Kidney (tissue), 14 donors: ENCODE data around the gene CMIP. TPM values are rescaled to one million over a fixed set of nuclear protein-coding genes. Genes with fewer than 3 reads are reported as not detected.
A peak's percentile ranks its signal among the peaks of the same experiment; 100 is the strongest.
"Not testable (repeated sequence)": the region's sequence is repeated elsewhere in the genome, so short reads cannot be mapped to it uniquely, and the experiment has no call there.

Experiments
- DNase-seq, 5 donors: peaks; one replicate each; pipeline ENCODE4 v3.0.0-alpha.2; 2013 to 2020
- FAIRE-seq: peaks from 2 replicates; lab custom pipeline; 2012; peaks lifted over from hg19 to GRCh38; lab: Jason Lieb, UNC
- H3K27ac ChIP-seq, 2 donors: one replicate each; pipeline ENCODE4 v1.7.0; 2013; ENCODE audit warnings: low read depth in 2 of 2, low read length in 2 of 2, inconsistent platforms in 1 of 2
- H3K27me3 ChIP-seq: one replicate; pipeline ENCODE4 v1.7.1; 2013; ENCODE audit warnings: low read length, inconsistent platforms; ENCODE audit not compliant: control insufficient read depth, insufficient read depth
- H3K36me3 ChIP-seq, 3 donors: one replicate each; pipeline versions ENCODE4 v1.7.0 to v1.7.1; 2013; ENCODE audit warnings: low read length in 3 of 3, control low read depth in 1 of 3, inconsistent platforms in 1 of 3; ENCODE audit not compliant: insufficient read depth in 3 of 3, control insufficient read depth in 2 of 3
- H3K4me1 ChIP-seq, 3 donors: one replicate each; pipeline versions ENCODE4 v1.7.0 to v1.7.1; 2013; ENCODE audit warnings: low read length in 3 of 3, inconsistent platforms in 1 of 3, low read depth in 1 of 3; ENCODE audit not compliant: control insufficient read depth in 2 of 3, insufficient read depth in 2 of 3
- H3K4me3 ChIP-seq, 3 donors: one replicate each; pipeline versions ENCODE4 v1.7.0 to v1.8.1; 2013; ENCODE audit warnings: low read length in 3 of 3, control low read depth in 1 of 3, inconsistent platforms in 1 of 3
- H3K9ac ChIP-seq, 3 donors: one replicate each; pipeline versions ENCODE4 v1.7.0 to v1.7.1; 2013; ENCODE audit warnings: low read length in 3 of 3, control low read depth in 1 of 3, inconsistent platforms in 1 of 3
- H3K9me3 ChIP-seq, 3 donors: one replicate each; pipeline versions ENCODE4 v1.7.0 to v1.7.1; 2013; ENCODE audit warnings: low read length in 3 of 3, control low read depth in 1 of 3, inconsistent platforms in 1 of 3; ENCODE audit not compliant: control insufficient read depth in 2 of 3, insufficient read depth in 1 of 3
- intact Hi-C: fragments of 100-400 bp; cut with DNase I; formaldehyde crosslinking; loops from one replicate; pipeline ENCODE4 v1.11.1; 2022
- polyA plus RNA-seq: library from polyadenylated mRNA; stranded (reverse); fragments of 350-450 nt; fragmentation: Illumina TruSeq; extraction: RNeasy Lipid Tissue Mini Kit (QIAGEN cat#74804); gene quantifications from one replicate; pipeline ENCODE4 v1.2.3, GENCODE V29; 2014; ENCODE audit warnings: low read depth, low replicate concordance; ENCODE audit not compliant: insufficient read depth
- total RNA-seq: library from RNA; stranded (reverse); fragmentation: NEBNext Ultra II Directional; extraction: Animal tissue kit (Norgen Biotek cat#: 25700); gene quantifications from one replicate; pipeline ENCODE4 v1.2.1, GENCODE V29; 2021
- TF ChIP-seq, protein P1 (sequence below): IDR thresholded peaks from 3 replicates; pipeline ENCODE4 v1.5.1; 2012; ENCODE audit warnings: mild to moderate bottlenecking, moderate library complexity, borderline replicate concordance; ENCODE audit not compliant: insufficient read depth; ENCODE audit errors: extremely low read depth
- donor health status: control.
- donor health status: control.
- donor health status: control.
- donor health status: control.
- donor health status: control.
- donor health status: DM: yes; HTN: yes; CAD: no.
- donor health status: Normal renal cell carcinoma (clear cell type).

CMIP gene
- total and polyA plus RNA-seq, 2 donors from 2014 or later: 16.6 to 65.7 TPM

- Histone ChIP-seq H3K27ac (no peak overlapping the region), H3K4me3 (no peak overlapping the region), H3K4me1 (peaks cover 0 to 11% (median 4%) of the 10 kb centered on the region in 3 donors), H3K36me3 (no peaks in the 10 kb centered on the region), H3K9me3 (no peaks in the 10 kb centered on the region), H3K27me3 (no peaks in the 10 kb centered on the region), H3K9ac (no peak overlapping the region)
- DNase-seq (no peak), FAIRE-seq (no peak)
- TF ChIP-seq, protein P1, sequence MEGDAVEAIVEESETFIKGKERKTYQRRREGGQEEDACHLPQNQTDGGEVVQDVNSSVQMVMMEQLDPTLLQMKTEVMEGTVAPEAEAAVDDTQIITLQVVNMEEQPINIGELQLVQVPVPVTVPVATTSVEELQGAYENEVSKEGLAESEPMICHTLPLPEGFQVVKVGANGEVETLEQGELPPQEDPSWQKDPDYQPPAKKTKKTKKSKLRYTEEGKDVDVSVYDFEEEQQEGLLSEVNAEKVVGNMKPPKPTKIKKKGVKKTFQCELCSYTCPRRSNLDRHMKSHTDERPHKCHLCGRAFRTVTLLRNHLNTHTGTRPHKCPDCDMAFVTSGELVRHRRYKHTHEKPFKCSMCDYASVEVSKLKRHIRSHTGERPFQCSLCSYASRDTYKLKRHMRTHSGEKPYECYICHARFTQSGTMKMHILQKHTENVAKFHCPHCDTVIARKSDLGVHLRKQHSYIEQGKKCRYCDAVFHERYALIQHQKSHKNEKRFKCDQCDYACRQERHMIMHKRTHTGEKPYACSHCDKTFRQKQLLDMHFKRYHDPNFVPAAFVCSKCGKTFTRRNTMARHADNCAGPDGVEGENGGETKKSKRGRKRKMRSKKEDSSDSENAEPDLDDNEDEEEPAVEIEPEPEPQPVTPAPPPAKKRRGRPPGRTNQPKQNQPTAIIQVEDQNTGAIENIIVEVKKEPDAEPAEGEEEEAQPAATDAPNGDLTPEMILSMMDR: no peak
- intact Hi-C loops: no loop called here
Observed at GRCh38 chr16:81576696-81577095, 132.1 kb downstream of the CMIP start.

GRCh38 chr16:81577272-81577671, 132.7 kb downstream of the CMIP start:
- H3K27ac ChIP-seq, FAIRE-seq, DNase-seq, H3K36me3 ChIP-seq, H3K4me3 ChIP-seq, H3K27me3 ChIP-seq, H3K9me3 ChIP-seq, H3K9ac ChIP-seq, intact Hi-C loops: not testable (repeated sequence)
- peaks cover 0 to 11% (median 4%) of the 10 kb centered on the region in 3 donors for H3K4me1 ChIP-seq

- no peak overlapping the region for H3K4me3 ChIP-seq
- intact Hi-C loops: no loop called here
- no peak for FAIRE-seq
- TF ChIP-seq, protein P1: no peak
- H3K4me1 ChIP-seq: peaks cover 0 to 11% (median 4%) of the 10 kb centered on the region in 3 donors
- H3K27ac ChIP-seq: no peak overlapping the region
- H3K9ac ChIP-seq: no peak overlapping the region
- no peaks in the 10 kb centered on the region for H3K9me3 ChIP-seq
- H3K36me3 ChIP-seq: no peaks in the 10 kb centered on the region
- DNase-seq: no peak
- no peaks in the 10 kb centered on the region for H3K27me3 ChIP-seq
Observed at GRCh38 chr16:81578076-81578475, 133.5 kb downstream of the CMIP start.

GRCh38 chr16:81578636-81579413, 134.2 kb downstream of the CMIP start:
- Histone ChIP-seq H3K4me1 (peaks cover 0 to 10% (median 0%) of the 10 kb centered on the region in 3 donors), H3K9me3 (no peaks in the 10 kb centered on the region), H3K9ac (no peak overlapping the region), H3K27ac (no peak overlapping the region), H3K4me3 (no peak overlapping the region), H3K27me3 (no peaks in the 10 kb centered on the region), H3K36me3 (no peaks in the 10 kb centered on the region)
- no peak for FAIRE-seq
- TF ChIP-seq, protein P1: no peak
- intact Hi-C loops: no loop called here
- DNase-seq: peak in 1 of 5 donors; percentile 25
